GM18526 (cell line): Measurements from ENCODE around the gene CD8B2.
"Not testable (repeated sequence)": the region's sequence is repeated elsewhere in the genome, so short reads cannot be mapped to it uniquely, and the experiment has no call there.

Experiments
- POLR2A ChIP-seq: IDR thresholded peaks from 3 replicates; pipeline ENCODE4 v1.6.1; 2011; ENCODE audit not compliant: insufficient read length; ENCODE audit errors: extremely low read depth

The CD8B2 gene

DNA sequence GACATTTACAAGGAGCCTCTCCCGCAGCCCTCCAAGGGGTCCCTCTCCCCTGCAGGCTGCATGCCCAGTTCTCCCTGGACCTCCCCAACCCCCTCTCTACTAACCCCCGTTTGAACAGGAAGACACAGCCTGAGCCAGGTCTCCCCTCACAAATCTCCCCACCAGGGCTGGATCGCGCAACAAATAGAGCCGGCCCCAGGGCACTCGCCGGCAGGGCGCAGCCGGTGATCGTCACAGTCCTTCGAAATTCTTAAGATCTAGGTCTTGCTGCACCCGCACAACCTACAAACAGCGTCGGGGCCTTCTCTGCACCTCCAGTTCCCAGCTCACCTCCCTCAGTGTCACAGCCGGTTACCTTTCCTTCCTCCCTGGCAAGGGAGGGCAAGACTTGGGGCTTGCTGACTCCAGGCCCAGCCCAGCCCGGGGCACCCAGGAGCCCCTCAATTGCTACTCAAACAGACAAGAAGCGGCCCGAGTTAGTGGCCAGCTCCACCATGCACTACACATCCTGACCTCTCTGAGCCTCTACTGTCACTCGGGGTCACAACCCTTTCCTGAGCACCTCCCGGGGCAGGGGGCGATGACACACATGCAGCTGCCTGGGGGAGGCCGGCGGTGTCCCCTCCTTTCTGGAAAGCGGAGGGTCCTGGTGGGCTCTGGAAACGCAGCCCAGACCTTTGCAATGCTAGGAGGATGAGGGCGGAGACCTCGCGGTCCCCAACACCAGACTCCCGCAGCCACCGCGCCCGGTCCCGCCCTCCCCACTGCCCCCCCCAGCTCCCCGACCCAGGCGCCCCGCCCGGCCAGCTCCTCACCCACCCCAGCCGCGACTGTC is at the start of gene CD8B2:
TSS of gene CD8B2 (plus strand) at position 814 of the 835 bp plus-strand sequence. CDS start 63 bp downstream, outside the sequence.
- not testable (repeated sequence) for TF ChIP-seq POLR2A

DNA sequence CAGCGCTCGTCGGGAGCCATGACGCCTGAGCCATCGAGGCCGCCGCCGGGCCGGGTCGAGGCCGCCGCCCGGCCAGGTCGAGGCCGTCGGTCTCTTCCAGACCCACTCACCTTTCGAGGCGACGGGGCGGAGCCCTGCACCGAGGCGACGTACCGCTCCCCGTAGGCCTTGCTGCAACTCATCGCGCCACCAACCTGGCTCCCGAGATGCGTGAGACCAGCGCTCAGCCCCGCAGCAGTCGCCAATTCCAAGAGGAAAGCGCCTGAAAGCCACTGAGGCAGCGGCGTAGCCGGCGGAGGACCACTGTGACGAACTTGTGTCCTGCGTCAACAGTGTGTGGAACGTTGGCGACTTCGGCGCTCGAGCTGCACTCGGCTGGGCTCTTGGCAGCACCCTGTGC is 19.1 kb upstream of the CD8B2 start, which contains the start of gene RGPD3:
TSS of gene RGPD3 (minus strand) at position 307 of the 400 bp plus-strand sequence. CDS start at position 182, 125 bp downstream.
- not testable (repeated sequence) for TF ChIP-seq POLR2A

GRCh38 chr2:106516436-106516835 is 29.3 kb downstream of the CD8B2 start:
- TF ChIP-seq POLR2A = no peak

- no peak for TF ChIP-seq POLR2A
These were observed 29.7 kb downstream of the CD8B2 start for GRCh38 chr2:106516864-106517263.

DNA sequence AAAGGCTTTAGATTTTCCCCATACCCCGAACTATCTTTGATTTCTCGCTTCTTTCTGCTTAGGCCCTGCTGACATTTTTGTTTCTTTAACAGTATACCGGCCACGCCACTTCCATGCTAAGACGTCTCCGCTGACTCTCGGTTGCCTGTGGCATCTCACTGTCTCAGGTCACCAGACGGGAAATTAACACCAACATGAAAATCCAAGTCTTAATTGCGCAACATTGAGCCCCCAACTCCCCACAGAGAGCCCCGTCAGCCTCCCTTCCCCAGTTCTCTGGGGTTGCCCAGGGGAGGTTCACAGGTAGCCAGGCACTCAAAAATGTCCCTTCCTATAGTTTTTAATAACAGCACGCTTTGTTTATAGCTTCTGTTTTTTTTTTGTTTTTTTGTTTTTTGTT is 30.2 kb downstream of the CD8B2 start:
- no peak for TF ChIP-seq POLR2A

GRCh38 chr2:106519767-106520166 is 32.6 kb downstream of the CD8B2 start:
- no peak for TF ChIP-seq POLR2A

GRCh38 chr2:106521016-106521415 is 33.9 kb downstream of the CD8B2 start:
- no peak for TF ChIP-seq POLR2A

GRCh38 chr2:106523976-106524665 is 37.0 kb downstream of the CD8B2 start:
- TF ChIP-seq POLR2A = no peak

DNA sequence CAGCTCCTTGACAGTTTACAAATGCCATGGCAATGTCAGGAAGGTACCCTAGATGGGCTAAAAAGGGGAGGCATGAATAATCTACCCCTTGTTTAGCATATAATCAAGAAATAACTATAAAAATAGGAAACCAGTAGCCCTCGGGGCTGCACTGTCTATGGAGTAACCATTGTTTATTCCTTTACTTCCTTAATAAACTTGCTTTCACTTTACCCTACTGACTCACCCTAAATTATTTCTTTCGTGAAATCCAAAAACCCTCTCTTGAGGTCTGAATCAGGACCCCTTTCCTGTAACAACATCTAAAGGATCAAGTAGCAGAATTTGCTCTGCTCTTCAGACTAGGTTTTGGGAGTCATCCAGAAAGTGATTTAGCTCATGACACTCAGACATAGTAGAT is 43.7 kb downstream of the CD8B2 start:
- TF ChIP-seq POLR2A = no peak

DNA sequence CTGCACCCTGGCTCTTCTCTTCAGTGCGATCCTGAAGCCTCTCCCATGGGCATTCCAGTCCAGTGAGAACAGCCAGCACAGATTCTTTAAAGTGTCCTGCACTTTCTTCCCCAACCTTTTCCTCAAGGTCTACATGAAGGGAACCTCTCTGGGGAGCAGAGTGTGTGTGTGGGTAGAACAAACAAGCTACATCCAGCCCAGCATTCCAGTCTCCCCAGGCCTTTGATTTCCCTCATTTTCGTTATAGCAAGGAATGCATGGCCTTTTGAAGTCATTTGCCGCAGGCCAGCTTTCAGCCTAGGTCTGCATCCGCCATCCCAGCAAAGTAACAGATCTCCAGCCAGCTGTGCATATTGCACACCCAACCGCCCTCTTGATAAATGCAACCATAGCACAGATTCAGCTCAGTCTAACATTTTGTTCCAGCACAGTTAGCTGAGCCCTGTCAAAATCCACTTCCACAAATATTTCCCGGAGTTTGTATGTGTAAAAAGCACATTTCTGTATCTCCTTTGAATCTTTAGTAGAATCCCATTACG is 44.6 kb downstream of the CD8B2 start:
- TF ChIP-seq POLR2A = no peak

DNA sequence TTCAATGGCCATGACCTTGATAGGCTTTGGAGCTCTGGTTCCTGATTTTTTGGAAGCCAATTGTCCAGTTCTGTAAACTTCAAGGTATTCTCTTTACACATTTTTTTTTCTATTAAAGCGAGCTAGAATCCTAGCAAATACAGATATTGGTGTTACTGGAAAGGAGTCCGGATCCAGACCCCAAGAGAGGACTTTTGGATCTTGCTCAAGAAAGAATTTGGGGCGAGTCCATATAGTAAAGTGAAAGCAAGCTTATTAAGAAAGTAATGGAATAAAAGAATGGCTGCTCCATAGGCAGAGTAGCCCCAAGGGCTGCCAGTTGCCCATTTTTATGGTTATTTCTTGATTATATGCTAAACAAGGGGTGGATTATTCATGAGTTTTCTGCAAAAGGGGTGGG is 45.1 kb downstream of the CD8B2 start:
- no peak for TF ChIP-seq POLR2A

- TF ChIP-seq POLR2A = no peak
These were observed 47.3 kb downstream of the CD8B2 start for GRCh38 chr2:106534471-106534870.

- no peak for TF ChIP-seq POLR2A
These were observed 49.3 kb downstream of the CD8B2 start for GRCh38 chr2:106536490-106536889.

DNA sequence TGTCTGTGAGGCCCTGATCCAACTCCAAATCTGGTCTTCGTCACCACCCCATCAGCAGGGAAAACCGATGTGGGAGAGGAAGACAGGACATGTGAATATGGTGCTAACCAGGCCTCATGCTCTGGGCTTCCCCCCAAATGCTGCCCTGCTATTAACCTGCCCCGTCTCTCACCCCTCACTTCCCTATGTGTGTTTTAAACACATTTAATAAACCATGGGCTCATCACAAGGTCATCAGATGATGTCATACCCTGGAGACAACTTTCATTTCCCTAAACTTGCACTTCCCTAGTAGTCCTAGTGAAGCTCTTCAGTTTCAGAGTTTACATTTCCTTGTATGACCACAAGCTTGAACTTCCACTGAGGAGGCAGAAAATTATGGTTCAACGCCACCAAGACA is 49.9 kb downstream of the CD8B2 start:
- TF ChIP-seq POLR2A = no peak

- no peak for TF ChIP-seq POLR2A
These were observed 50.6 kb downstream of the CD8B2 start for GRCh38 chr2:106537791-106538191.

DNA sequence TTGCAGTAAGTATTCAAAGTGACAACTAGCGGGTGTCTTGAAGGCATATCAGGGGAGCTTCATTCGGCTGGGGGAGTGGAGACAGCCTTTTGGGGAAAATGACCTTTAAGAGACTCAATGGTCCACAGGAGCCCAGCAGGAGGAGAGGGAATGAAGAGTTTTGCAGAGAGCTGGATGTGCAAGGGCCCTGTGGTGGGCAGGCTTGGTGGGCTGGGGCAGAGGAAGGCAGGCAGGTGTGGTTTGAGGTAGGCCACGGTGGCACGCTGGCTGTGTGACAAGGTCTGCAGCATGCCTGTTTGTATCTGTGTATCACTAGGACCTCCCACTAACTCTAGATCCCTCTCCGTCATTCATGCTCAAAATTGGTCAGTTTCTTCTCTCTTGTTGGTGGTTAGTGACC is 53.7 kb downstream of the CD8B2 start:
- no peak for TF ChIP-seq POLR2A
